VCaP (cell line): ENCODE measurements around the gene NRG2.

Source experiments
- H3K27ac ChIP-seq: fragments of 450-650 bp; 2 replicates; pipeline ENCODE4 v1.5.1; 2017
- CTCF ChIP-seq: fragments of 450-650 bp; conservative IDR thresholded peaks from 2 replicates; pipeline ENCODE4 v1.5.1; 2017; ENCODE audit warnings: mild to moderate bottlenecking, moderate library complexity

Gene NRG2

GRCh38 chr5:140035881-140036280 lies 7.2 kb downstream of the NRG2 start:
- no peak for TF ChIP-seq CTCF
- no peak overlapping the region for H3K27ac ChIP-seq

- no peak overlapping the region for H3K27ac ChIP-seq
- TF ChIP-seq CTCF, result no peak
These were observed 9.9 kb downstream of the NRG2 start for GRCh38 chr5:140033037-140033760.

GRCh38 chr5:140032296-140032695 lies 10.8 kb downstream of the NRG2 start:
- H3K27ac ChIP-seq, result no peak overlapping the region
- TF ChIP-seq CTCF, result no peak

GRCh38 chr5:140027807-140028206 lies 15.3 kb downstream of the NRG2 start:
- TF ChIP-seq CTCF, result no peak
- no peak overlapping the region for H3K27ac ChIP-seq

- no peak for TF ChIP-seq CTCF
- no peak overlapping the region for H3K27ac ChIP-seq
These were observed 17.4 kb downstream of the NRG2 start for GRCh38 chr5:140025736-140026135.

- TF ChIP-seq CTCF, result no peak
- H3K27ac ChIP-seq, result no peak overlapping the region
These were observed 18.2 kb downstream of the NRG2 start for GRCh38 chr5:140024928-140025327.

- no peak for TF ChIP-seq CTCF
- no peak overlapping the region for H3K27ac ChIP-seq
These were observed 19.4 kb downstream of the NRG2 start for GRCh38 chr5:140023611-140024191.
